ENCODE results near the gene COQ2.

DNA sequence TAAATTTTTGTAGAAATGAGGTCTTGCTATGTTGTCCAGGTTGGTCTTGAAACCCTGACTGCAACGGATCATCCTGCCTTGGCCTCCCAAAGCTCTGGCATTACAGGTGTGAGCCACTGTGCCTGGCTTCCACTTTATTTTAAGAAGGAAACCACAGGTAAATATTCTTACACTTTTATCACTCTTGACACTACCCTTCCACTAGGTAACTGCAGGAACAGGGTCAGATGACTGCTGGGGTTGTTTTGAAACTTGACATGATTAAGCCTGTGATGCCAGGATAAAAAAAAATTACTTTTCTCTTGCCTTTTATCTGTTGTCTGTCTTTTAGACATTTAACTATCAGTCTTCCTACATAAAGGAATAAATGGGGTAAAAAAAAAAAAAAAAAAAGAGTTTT lies 43.5 kb downstream of the COQ2 start:
- TF ChIP-seq, protein P1, sequence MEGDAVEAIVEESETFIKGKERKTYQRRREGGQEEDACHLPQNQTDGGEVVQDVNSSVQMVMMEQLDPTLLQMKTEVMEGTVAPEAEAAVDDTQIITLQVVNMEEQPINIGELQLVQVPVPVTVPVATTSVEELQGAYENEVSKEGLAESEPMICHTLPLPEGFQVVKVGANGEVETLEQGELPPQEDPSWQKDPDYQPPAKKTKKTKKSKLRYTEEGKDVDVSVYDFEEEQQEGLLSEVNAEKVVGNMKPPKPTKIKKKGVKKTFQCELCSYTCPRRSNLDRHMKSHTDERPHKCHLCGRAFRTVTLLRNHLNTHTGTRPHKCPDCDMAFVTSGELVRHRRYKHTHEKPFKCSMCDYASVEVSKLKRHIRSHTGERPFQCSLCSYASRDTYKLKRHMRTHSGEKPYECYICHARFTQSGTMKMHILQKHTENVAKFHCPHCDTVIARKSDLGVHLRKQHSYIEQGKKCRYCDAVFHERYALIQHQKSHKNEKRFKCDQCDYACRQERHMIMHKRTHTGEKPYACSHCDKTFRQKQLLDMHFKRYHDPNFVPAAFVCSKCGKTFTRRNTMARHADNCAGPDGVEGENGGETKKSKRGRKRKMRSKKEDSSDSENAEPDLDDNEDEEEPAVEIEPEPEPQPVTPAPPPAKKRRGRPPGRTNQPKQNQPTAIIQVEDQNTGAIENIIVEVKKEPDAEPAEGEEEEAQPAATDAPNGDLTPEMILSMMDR (conservative IDR thresholded peaks at IDR 0.05; ENCODE audit: low read depth, low read length): no peak
- no peak for TF ChIP-seq EZH2 (IDR thresholded peaks at IDR 0.05; ENCODE audit: low read length, unreplicated experiment)
